Neural progenitor cell (in vitro differentiated cells): ENCODE data around the gene ALOX12B. TPM values are rescaled to one million over a fixed set of nuclear protein-coding genes. Genes with fewer than 3 reads are reported as not detected.

Experiments used
- DNase-seq: peaks from one replicate; pipeline ENCODE4 v3.0.0-alpha.2; 2016; ENCODE audit warnings: low spot score
- H2AFZ ChIP-seq: fragments of 200-600 bp; sonication (generic); replicated peaks from 2 replicates; pipeline ENCODE4 v1.6.1; 2016; ENCODE audit warnings: antibody characterized with exemption
- H3F3A ChIP-seq: fragments of 200-600 bp; sonication (generic); 2 replicates; pipeline ENCODE4 v1.6.1; 2016; ENCODE audit warnings: antibody characterized with exemption, low read depth
- H3K27ac ChIP-seq: fragments of 200-600 bp; sonication (generic); 2 replicates; pipeline ENCODE4 v1.5.1; 2016; ENCODE audit warnings: mild to moderate bottlenecking
- H3K27me3 ChIP-seq: fragments of 200-600 bp; sonication (generic); 2 replicates; pipeline ENCODE4 v1.6.1; 2016; ENCODE audit warnings: mild to moderate bottlenecking, moderate library complexity
- H3K36me3 ChIP-seq: fragments of 200-600 bp; sonication (generic); 2 replicates; pipeline ENCODE4 v1.5.1; 2016
- H3K4me1 ChIP-seq: fragments of 200-600 bp; sonication (generic); 2 replicates; pipeline ENCODE4 v1.6.1; 2016; ENCODE audit warnings: mixed run types
- H3K4me2 ChIP-seq: fragments of 200-600 bp; sonication (generic); 2 replicates; pipeline ENCODE4 v1.6.1; 2016
- H3K4me3 ChIP-seq: fragments of 200-600 bp; sonication (generic); 2 replicates; pipeline ENCODE4 v1.5.1; 2016
- H3K79me2 ChIP-seq: fragments of 200-600 bp; sonication (generic); 2 replicates; pipeline ENCODE4 v1.6.1; 2016; ENCODE audit warnings: low read depth
- H3K9ac ChIP-seq: fragments of 200-600 bp; sonication (generic); 2 replicates; pipeline ENCODE4 v1.6.1; 2016
- H3K9me3 ChIP-seq: fragments of 200-600 bp; sonication (generic); 2 replicates; pipeline ENCODE4 v1.5.1; 2016; ENCODE audit warnings: low read depth
- H4K20me1 ChIP-seq: fragments of 200-600 bp; sonication (generic); 2 replicates; pipeline ENCODE4 v1.6.1; 2016; ENCODE audit warnings: low read depth
- H3K27ac Mint-ChIP-seq: 3 replicates; pipeline ENCODE4 v1.8.0; 2021; ENCODE audit warnings: mixed read lengths
- H3K27me3 Mint-ChIP-seq: 2 replicates; pipeline ENCODE4 v1.8.0; 2022; ENCODE audit warnings: low read depth, mild to moderate bottlenecking, inconsistent platforms, moderate library complexity, mixed read lengths; ENCODE audit not compliant: insufficient read depth
- H3K36me3 Mint-ChIP-seq: 3 replicates; pipeline ENCODE4 v1.8.0; 2021; ENCODE audit warnings: mixed read lengths
- H3K4me1 Mint-ChIP-seq: 3 replicates; pipeline ENCODE4 v1.8.0; 2021; ENCODE audit warnings: mixed read lengths
- H3K4me3 Mint-ChIP-seq: 3 replicates; pipeline ENCODE4 v1.8.0; 2021; ENCODE audit warnings: mild to moderate bottlenecking, moderate library complexity, mixed read lengths
- H3K9me3 Mint-ChIP-seq: 3 replicates; pipeline ENCODE4 v1.8.0; 2020; ENCODE audit warnings: mixed read lengths
- CTCF ChIP-seq: fragments of 200-600 bp; sonication (generic); IDR thresholded peaks from 2 replicates; pipeline ENCODE4 v1.5.1; 2017; ENCODE audit warnings: antibody characterized with exemption, mild to moderate bottlenecking
- EZH2 ChIP-seq: fragments of 200-600 bp; sonication (generic); IDR thresholded peaks from 2 replicates; pipeline ENCODE4 v1.6.1; 2017; ENCODE audit warnings: antibody characterized with exemption, mild to moderate bottlenecking, moderate library complexity
- EZH2phosphoT487 ChIP-seq: fragments of 200-600 bp; sonication (generic); IDR thresholded peaks from 2 replicates; pipeline ENCODE4 v1.6.1; 2017; ENCODE audit warnings: antibody characterized with exemption
- total RNA-seq: library from RNA; depleted of rRNA; stranded (reverse); fragments of >200 nt; gene quantifications from 2 replicates; pipeline ENCODE4 v1.2.3, GENCODE V29; 2015; ENCODE audit warnings: low replicate concordance

Gene ALOX12B
- total RNA-seq, 1 donor from 2014 or later = not detected

DNA sequence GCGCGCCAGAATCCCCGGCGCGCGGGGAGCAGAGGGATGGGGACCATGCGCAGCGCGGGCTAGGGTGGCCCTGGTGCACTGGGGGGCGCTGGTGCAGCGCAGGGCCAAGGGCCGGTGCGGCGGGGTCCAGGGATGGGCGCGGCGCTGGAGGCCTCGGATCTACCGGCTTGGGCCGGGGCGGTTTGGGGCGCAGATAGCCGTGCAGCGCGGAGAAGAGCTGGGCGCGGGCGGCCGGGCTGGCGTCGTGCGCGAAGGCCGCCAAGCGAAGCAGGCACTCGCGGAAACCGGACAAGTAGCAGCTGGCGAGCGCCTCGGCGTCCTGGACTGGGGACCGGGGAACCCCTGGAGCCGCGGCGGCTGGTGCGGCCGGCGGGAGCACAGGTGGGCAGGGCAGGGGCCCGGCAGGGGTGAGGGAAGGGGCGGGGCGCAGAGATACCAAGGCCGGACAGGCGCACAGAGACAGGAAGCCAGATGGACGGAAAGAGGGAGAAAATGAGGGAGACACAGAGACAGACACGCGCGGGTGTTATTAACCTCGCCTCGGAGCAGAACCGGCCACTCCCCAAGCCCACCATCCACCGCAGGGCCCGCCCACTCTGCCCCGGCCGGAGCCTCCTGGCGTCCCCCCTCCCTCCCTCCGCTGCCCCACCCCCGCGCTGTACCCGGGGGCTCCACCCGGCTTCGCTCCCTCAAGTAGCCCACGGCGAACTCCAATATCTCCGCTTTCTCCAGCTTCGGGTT, 34.3 kb upstream of the ALOX12B start:
- Histone ChIP-seq H2AFZ (peak overlapping the region; percentile 71), H3K27ac (no peak overlapping the region), H4K20me1 (peaks cover 24% of the 10 kb centered on the region), H3K4me2 (peak overlapping the region; percentile 90), H3K9me3 (no peaks in the 10 kb centered on the region), H3K9ac (no peak overlapping the region), H3K4me1 (peaks cover 11% of the 10 kb centered on the region), H3K27me3 (peaks cover 64% of the 10 kb centered on the region), H3K36me3 (no peaks in the 10 kb centered on the region), H3K4me3 (peak overlapping the region; percentile 75), H3K79me2 (no peaks in the 10 kb centered on the region), H3F3A (peaks cover 77% of the 10 kb centered on the region)
- peaks cover 83% of the 10 kb centered on the region for H3K27me3 Mint-ChIP-seq
- no peak overlapping the region for H3K27ac Mint-ChIP-seq
- TF ChIP-seq CTCF (peak; percentile 75), EZH2 (no peak)
- H3K4me1 Mint-ChIP-seq = peaks cover 51% of the 10 kb centered on the region
- peaks cover 7% of the 10 kb centered on the region for H3K36me3 Mint-ChIP-seq
- H3K9me3 Mint-ChIP-seq = peaks cover 24% of the 10 kb centered on the region
- H3K4me3 Mint-ChIP-seq = peak overlapping the region; percentile 91
- DNase-seq = peak; percentile 96

GRCh38 chr17:8121407-8121680, 33.8 kb upstream of the ALOX12B start:
- H3F3A ChIP-seq = peaks cover 72% of the 10 kb centered on the region
- peak overlapping the region; percentile 90 for H3K4me2 ChIP-seq
- no peak overlapping the region for H2AFZ ChIP-seq
- H3K4me3 Mint-ChIP-seq = peak overlapping the region; percentile 91
- no peak for TF ChIP-seq CTCF
- no peak for TF ChIP-seq EZH2
- TF ChIP-seq EZH2phosphoT487 = no peak
- H3K36me3 ChIP-seq = no peaks in the 10 kb centered on the region
- peaks cover 7% of the 10 kb centered on the region for H3K36me3 Mint-ChIP-seq
- H3K27ac ChIP-seq = no peak overlapping the region
- DNase-seq = no peak
- H4K20me1 ChIP-seq = peaks cover 22% of the 10 kb centered on the region
- H3K27ac Mint-ChIP-seq = no peak overlapping the region
- H3K27me3 ChIP-seq = peaks cover 64% of the 10 kb centered on the region
- no peaks in the 10 kb centered on the region for H3K9me3 ChIP-seq
- peaks cover 11% of the 10 kb centered on the region for H3K4me1 ChIP-seq
- H3K79me2 ChIP-seq = no peaks in the 10 kb centered on the region
- H3K9ac ChIP-seq = no peak overlapping the region
- H3K9me3 Mint-ChIP-seq = peaks cover 24% of the 10 kb centered on the region
- H3K27me3 Mint-ChIP-seq = peaks cover 85% of the 10 kb centered on the region
- H3K4me1 Mint-ChIP-seq = peaks cover 48% of the 10 kb centered on the region
- H3K4me3 ChIP-seq = peak overlapping the region; percentile 75

- peak; percentile 87 for DNase-seq
- no peaks in the 10 kb centered on the region for H3K79me2 ChIP-seq
- H3K4me1 ChIP-seq = peaks cover 11% of the 10 kb centered on the region
- Mint-ChIP-seq H3K4me1 (peaks cover 48% of the 10 kb centered on the region), H3K9me3 (peaks cover 24% of the 10 kb centered on the region), H3K4me3 (peak overlapping the region; percentile 91), H3K36me3 (peaks cover 7% of the 10 kb centered on the region), H3K27ac (peak overlapping the region; percentile 97), H3K27me3 (peaks cover 83% of the 10 kb centered on the region)
- H3K36me3 ChIP-seq = no peaks in the 10 kb centered on the region
- no peak overlapping the region for H3K27ac ChIP-seq
- H3K9me3 ChIP-seq = no peaks in the 10 kb centered on the region
- H4K20me1 ChIP-seq = peaks cover 22% of the 10 kb centered on the region
- H3F3A ChIP-seq = peaks cover 66% of the 10 kb centered on the region
- H3K9ac ChIP-seq = no peak overlapping the region
- H3K4me2 ChIP-seq = peak overlapping the region; percentile 90
- peak overlapping the region; percentile 75 for H3K4me3 ChIP-seq
- H3K27me3 ChIP-seq = peaks cover 67% of the 10 kb centered on the region
- H2AFZ ChIP-seq = peak overlapping the region; percentile 31
- no peak for TF ChIP-seq EZH2phosphoT487
- no peak for TF ChIP-seq EZH2
- peak; percentile 47 for TF ChIP-seq CTCF
Measured at GRCh38 chr17:8120520-8121406, 33.2 kb upstream of the ALOX12B start.
